A204.1 (cell line): ENCODE measurements around the gene PRRC2A.

Source experiments
- FAIRE-seq: peaks from 2 replicates; lab custom pipeline; 2012; peaks lifted over from hg19 to GRCh38; lab: Jason Lieb, UNC

The PRRC2A gene

GRCh38 chr6:31626952-31627351, 6.4 kb downstream of the PRRC2A start:
- no peak for FAIRE-seq

DNA sequence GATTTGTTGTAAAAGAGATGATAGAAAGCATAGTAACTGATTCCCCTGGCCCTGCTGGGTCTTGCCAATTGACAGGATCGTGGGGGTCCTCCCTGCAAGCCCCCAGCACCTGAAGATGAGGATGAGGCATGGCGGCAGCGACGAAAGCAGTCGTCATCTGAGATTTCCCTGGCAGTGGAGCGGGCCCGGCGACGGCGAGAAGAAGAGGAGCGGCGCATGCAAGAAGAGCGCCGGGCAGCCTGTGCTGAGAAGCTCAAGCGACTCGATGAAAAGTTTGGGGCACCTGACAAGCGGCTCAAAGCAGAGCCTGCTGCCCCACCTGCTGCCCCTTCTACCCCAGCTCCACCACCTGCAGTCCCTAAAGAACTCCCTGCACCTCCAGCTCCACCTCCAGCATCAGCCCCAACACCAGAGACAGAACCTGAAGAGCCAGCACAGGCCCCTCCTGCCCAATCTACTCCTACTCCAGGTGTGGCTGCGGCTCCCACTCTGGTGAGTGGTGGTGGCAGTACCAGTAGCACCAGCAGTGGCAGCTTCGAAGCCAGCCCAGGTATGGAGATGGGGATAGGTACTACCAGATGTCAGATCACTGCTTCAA, 7.3 kb downstream of the PRRC2A start:
- no peak for FAIRE-seq

GRCh38 chr6:31629014-31629413, 8.5 kb downstream of the PRRC2A start:
- FAIRE-seq: no peak

- FAIRE-seq: no peak
These were observed 9.8 kb downstream of the PRRC2A start for GRCh38 chr6:31630177-31630934.

GRCh38 chr6:31631209-31631608, 10.7 kb downstream of the PRRC2A start:
- FAIRE-seq: no peak

- FAIRE-seq: no peak
These were observed 11.3 kb downstream of the PRRC2A start for GRCh38 chr6:31631681-31632278.

DNA sequence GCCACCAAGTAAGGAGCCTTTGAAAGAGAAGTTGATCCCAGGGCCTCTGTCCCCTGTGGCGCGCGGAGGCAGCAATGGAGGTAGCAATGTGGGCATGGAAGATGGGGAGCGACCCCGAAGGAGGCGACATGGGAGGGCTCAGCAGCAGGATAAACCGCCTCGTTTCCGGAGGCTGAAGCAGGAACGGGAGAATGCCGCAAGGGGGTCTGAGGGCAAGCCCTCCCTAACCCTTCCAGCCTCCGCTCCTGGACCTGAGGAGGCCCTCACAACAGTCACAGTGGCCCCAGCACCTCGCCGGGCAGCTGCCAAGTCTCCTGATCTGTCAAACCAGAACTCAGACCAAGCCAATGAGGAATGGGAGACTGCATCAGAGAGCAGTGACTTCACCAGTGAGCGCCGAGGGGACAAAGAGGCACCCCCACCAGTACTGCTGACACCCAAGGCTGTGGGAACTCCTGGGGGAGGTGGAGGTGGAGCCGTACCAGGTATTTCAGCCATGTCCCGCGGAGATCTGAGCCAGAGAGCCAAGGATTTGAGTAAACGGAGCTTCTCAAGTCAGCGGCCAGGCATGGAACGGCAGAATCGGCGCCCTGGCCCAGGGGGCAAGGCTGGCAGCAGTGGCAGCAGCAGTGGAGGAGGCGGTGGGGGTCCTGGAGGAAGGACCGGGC, 11.9 kb downstream of the PRRC2A start:
- FAIRE-seq: no peak

GRCh38 chr6:31633447-31633846, 12.9 kb downstream of the PRRC2A start:
- no peak for FAIRE-seq

DNA sequence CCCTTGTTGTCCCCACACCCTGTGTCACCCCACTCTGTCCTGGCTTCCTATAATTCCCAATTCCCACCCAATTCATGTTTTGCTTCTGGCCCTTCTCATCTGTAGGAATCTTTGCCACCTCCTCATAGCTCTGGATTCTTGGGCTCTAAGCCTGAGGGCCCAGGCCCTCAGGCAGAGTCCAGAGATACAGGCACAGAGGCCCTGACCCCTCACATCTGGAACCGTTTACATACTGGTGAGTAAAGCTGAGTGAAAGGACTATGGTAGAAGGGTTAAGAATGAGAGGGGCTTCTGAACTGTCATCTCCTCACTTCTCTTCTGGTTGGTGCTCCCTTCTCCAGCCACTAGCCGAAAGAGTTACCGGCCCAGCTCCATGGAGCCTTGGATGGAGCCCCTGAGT, 13.6 kb downstream of the PRRC2A start:
- no peak for FAIRE-seq

- no peak for FAIRE-seq
These were observed 14.6 kb downstream of the PRRC2A start for GRCh38 chr6:31634969-31635575.

GRCh38 chr6:31636698-31637596, 16.4 kb downstream of the PRRC2A start:
- no peak for FAIRE-seq

DNA sequence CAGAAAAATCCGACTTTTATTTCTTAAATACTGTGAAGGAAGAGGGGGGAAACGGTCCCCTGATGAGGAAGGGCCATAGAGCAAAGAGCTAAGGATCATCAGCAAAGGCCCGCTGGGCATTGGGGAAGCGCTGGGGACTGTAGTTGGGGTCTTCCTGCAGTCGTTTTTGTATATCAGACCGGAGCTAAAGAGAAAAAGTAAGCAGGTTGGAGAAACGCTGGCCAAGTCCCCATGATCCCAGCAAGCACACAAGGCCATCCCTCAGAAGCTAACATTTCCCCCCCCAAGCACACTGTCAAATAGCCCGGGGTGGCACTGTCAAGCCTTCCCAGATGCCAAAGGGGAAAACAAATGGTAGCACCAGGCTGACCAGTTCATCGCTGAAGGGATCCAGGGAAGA, 18.5 kb downstream of the PRRC2A start:
- FAIRE-seq: no peak

- FAIRE-seq: no peak
These were observed 18.9 kb downstream of the PRRC2A start for GRCh38 chr6:31639449-31639861.

DNA sequence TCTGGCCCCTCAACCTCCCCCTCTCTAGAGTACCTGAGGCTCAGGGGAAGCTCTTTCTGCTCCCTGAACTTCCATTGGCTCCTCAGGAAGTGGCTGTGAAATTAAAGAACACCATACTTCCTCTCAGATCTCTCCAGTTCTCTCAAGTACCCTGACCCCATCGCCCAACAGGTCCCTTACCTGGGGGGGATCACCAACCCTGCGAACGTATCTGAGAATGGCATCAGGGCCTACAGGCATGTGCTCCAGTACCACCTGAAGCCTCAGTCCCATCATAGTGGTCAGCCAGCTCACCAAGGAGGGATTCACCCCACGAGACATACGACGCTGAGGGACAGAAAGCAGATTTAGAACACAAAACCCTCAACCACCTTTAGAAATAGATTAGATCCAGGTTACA, 20.1 kb downstream of the PRRC2A start:
- no peak for FAIRE-seq

DNA sequence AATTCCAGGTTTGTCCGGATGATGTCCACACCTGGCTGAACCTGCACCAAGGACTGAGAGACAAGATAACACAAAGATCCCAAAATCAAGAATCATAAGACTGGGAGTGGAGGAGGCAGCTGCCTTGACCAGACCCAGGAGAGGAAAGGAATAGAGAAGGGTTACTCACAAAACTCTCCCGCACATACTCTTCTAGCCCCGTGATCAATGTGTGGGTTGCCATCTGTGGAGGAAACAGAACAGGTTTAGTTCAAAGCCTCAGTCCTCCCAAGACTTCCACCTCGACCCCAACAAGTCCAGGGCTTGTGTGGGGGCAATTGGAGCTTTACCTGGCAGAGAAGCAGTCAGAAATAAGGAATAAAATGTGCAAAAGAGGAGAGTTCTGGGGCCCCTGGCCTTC, 20.9 kb downstream of the PRRC2A start:
- FAIRE-seq: no peak

DNA sequence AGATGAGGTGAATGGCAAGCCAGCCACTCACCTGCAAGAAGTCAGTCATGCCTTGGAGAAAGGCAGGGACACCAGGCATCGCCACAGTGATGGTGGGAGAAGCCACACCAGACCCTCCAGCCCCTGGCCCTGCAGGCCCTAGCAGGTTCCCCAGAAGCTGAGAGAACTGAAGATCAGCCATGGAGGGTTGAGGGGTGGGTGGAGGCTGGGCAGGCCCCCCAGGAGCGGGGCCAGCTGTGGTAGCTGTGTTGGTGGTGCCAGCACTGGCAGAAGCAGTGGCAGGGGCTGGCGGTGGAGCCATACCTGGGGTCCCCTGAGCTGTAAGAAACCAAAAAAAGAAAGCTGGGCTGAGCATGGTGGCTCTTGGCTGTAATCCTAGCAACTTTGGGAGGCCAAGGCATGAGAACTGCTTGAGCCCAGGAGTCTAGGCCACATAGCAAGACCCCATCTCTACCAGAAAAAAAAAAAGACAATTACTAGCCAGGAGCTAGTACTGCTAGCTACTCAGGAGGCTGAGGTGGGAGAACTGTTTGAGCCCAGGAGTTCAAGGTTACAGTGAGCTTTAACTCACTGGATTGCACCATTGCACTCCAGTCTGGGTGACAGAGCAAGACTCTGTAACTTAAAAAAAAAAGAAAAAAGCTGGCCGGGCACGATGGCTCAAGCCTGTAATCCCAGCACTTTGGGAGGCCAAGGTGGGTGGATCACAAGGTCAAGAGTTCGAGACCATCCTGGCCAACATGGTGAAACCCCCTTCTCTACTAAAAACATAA, 22.5 kb downstream of the PRRC2A start:
- FAIRE-seq: no peak

DNA sequence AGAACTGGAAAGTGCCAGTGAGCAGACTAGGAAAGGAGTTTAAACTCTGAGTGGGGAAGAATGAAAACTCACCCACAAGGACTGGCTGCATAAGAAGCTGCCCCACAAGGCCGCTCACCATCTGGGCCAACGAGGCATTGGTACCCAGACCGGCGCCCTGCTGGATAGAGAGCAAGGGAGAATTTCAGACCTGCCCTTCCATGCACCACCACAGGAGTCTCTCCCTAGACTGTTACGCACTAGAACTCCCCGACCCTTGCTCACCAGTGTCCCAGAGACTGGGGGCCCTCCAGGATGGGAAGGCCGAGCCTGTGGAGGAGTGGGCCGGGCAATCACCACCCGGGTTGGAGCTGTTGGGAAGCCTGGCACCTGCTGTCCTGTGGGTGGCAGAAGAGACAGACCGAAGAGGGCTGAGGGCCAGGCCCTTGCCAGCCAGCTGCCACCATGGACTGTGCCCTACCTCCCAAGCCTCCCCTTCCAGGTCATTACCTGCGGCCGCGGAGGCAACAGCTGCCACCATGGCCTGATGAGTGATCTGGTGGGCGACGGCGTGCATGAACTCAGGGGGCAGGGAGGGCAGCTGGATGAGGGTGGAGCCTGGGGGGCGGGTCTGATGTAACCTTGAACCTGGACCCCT, 23.4 kb downstream of the PRRC2A start:
- FAIRE-seq: no peak

- no peak for FAIRE-seq
These were observed 24.8 kb downstream of the PRRC2A start for GRCh38 chr6:31645325-31645724.

- FAIRE-seq: no peak
These were observed 31.2 kb downstream of the PRRC2A start for GRCh38 chr6:31651602-31652191.
